GM12873 (cell line): ENCODE results near the gene CPVL.

Experiments
- TF ChIP-seq, protein P1 (sequence below): IDR thresholded peaks from 2 replicates; pipeline ENCODE4 v1.5.1; 2012; ENCODE audit warnings: low read depth, mild to moderate bottlenecking, moderate library complexity, low read length, control low read depth; ENCODE audit not compliant: insufficient read depth; ENCODE audit errors: missing control alignments

CPVL gene

DNA sequence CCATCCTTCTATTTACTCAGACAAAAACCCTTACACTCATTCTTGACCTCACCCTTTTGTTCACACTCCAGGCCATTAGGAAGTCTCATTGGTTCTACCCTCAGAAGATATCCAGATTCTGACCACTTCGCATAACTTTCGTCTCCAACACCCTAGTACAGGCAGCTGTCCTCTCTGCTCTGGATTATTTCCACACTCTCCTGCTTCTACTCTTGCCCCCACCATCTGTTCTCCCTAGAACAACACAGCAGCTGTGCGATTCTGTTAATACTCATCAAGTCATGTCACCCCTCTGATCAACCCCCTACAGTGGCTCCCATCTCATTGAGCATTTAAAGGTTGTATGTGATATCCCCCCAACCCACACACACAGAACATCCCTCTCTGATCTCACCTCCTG is 172.7 kb downstream of the CPVL start:
- TF ChIP-seq, protein P1, sequence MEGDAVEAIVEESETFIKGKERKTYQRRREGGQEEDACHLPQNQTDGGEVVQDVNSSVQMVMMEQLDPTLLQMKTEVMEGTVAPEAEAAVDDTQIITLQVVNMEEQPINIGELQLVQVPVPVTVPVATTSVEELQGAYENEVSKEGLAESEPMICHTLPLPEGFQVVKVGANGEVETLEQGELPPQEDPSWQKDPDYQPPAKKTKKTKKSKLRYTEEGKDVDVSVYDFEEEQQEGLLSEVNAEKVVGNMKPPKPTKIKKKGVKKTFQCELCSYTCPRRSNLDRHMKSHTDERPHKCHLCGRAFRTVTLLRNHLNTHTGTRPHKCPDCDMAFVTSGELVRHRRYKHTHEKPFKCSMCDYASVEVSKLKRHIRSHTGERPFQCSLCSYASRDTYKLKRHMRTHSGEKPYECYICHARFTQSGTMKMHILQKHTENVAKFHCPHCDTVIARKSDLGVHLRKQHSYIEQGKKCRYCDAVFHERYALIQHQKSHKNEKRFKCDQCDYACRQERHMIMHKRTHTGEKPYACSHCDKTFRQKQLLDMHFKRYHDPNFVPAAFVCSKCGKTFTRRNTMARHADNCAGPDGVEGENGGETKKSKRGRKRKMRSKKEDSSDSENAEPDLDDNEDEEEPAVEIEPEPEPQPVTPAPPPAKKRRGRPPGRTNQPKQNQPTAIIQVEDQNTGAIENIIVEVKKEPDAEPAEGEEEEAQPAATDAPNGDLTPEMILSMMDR, result no peak

DNA sequence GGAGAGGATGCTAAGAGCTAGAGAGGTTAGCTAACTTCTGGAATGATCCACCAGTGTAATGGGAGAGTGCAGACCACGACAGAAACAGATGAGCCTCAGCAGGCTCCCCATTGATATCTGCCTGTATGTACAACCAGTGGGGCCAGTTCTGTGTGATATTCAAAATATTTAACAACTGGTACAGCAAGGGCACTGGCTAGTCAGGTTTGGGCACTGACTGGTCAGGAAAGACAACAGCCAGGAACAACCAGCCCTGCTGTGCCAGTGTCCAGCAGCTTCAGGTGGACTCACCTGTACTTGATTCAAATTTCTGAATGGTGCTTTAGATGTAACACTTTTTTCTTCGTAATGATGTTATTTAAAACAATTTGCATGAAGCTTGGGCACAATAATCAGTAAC is 182.3 kb downstream of the CPVL start:
- TF ChIP-seq, protein P1, result no peak

DNA sequence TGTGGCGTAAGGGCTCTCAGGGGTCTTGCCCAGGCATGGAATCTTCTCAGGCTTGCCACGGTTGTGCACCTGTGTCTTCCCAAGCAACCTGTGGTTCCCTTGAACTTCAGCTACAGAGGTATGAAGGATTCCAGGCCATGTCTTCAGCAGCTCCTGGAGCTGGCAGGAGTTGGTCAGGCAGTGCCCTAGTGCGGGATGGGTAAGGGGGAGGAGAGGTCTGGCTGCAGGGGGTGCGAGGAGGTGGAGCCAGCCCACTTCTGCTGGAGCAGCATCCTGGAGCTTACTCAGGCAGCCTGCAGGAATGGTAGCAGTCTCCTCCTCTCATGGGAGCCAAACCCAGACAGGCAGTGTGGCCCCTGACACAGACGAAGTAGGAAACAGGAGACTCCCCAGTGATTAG is 184.4 kb downstream of the CPVL start:
- TF ChIP-seq, protein P1, result no peak

DNA sequence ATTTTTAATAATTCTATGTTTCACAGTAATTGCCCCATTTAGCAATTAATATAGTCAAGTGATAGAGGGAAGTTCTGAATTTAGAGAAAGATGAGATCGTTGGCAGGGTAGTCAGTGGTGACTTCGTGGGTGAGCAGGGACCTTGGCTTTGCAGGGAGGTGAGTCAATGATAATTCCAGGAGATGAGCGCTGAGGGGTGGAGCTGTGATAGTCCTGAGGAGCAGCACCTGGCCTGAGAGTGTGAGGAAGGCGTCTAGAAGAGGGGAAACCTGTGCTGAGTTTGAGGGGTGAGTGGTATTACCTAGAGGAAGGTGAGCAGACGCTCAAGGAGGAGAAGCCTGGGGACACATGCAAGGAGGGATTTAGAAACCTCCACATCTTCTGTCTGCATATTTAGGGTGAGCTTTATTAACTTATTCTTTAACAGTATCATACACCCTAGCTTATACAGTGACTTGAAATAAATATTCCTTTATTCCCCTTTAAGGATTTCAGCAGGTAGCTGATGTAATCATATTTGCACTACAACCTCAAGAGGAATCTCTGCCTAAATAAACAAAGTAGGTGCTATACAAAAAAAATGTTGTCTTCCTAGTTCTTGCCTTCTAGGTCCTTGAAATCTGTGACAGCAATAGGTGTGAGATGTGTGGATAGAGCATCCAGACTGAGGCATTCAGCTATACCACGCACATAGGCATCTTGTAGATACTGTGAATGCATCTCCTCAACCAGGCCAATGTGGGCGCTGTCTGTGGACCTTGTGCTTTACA is 186.1 kb downstream of the CPVL start:
- TF ChIP-seq, protein P1, result no peak

DNA sequence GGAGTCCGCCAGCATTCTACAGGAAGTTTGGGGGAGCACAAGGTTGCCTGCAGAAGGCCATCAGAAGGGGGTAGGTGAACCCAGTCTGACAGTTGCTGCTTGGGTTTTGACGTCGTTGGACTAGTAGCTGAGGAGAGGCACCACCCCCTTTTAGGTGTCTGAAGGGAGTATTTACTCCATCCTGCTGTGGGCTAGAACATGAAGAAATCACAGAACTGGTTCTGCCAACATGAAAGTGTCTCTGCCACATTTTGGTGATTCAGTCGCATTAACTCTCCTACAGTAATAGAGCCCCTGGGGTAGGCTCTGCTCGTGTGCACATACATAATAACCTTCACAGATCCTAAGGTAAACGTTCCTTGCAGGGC is 187.4 kb downstream of the CPVL start:
- TF ChIP-seq, protein P1, result no peak

DNA sequence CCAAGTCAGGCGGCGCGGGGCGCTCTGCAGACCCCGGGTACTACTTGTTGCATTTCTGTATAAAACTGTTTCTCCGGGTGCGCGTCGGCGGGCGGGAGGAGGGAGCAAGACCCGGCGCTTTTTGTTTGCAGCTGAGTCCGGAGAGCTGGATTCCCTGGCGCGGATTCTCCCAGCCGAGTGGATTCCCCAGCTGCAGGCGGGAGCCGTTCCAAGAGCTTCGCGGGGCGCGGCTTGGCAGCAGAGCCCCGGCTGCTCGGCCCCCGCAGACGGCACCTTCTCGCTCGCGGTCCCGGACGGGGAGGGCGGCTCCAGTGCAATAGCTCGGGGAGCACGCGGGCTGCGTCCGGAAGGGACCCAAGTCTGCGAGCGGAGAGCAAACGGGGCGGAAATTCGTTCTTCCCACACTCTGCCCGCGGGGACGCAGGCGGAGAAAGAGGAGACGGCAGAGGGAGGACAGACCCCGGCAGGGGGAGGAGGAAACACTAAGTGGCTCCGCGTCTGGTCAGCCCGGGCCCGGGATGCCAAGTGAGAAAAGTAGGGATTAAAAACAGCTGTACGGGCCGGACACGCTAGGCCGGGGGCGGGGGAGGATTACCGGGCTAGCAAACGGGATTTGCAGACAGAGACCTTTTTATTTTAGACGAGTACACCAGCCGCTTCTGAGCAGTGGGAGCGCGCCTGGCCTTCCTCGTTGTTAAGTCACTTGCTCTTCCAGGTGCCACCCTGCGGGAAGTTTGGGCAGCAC is 187.9 kb downstream of the CPVL start, which contains the start of gene TRIL:
TSS of gene TRIL (minus strand) at position 96 of the 745 bp plus-strand sequence. CDS start 284 bp downstream, outside the sequence.
- TF ChIP-seq, protein P1, result no peak

DNA sequence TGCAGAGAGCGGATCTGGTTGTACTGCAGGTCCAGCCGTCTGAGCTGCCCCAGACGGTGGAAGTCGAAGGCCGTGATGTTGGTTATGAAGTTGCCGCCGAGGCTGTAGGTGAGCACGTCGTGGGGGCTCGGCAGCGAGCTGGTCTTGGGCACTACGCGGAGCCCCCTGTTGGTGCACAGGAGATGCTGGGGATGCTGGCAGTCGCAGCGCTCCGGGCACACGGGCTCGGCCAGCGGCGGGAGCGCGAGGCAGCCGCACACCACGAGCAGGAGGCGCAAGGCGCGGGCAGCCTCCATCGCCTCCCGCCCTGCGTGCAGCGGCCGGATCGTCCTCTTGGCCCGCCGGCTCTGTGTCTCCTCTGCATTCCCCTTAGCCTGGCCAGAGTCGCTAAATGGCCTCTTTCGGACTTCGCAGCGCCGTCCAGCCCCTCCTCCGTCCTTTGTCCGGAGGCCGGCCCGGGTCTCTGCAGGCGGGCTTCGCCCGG is 188.5 kb downstream of the CPVL start:
- TF ChIP-seq, protein P1, result no peak
